Immature natural killer cell (primary cell): ENCODE measurements around the gene MACROD2. TPM values are rescaled to one million over a fixed set of nuclear protein-coding genes. Genes with fewer than 3 reads are reported as not detected.
"Not testable (repeated sequence)": the region's sequence is repeated elsewhere in the genome, so short reads cannot be mapped to it uniquely, and the experiment has no call there.

Source experiments
- DNase-seq, 3 donors: peaks; one replicate each; pipeline ENCODE4 v3.0.0; 2022; ENCODE audit warnings: mixed read lengths in 1 of 3
- H3K27ac Mint-ChIP-seq, 6 donors: one replicate each; pipeline ENCODE4 v1.8.0; 2020; ENCODE audit warnings: mixed read lengths in 6 of 6, mild to moderate bottlenecking in 5 of 6, inconsistent platforms in 4 of 6, moderate library complexity in 3 of 6
- H3K27me3 Mint-ChIP-seq, 3 donors: one replicate each; pipeline ENCODE4 v1.8.0; 2020 to 2021; ENCODE audit warnings: low read depth in 3 of 3, mild to moderate bottlenecking in 3 of 3, mixed read lengths in 3 of 3, moderate library complexity in 3 of 3, inconsistent platforms in 1 of 3
- H3K36me3 Mint-ChIP-seq, 3 donors: one replicate each; pipeline ENCODE4 v1.8.0; 2020; ENCODE audit warnings: mixed read lengths in 3 of 3, inconsistent platforms in 2 of 3, mild to moderate bottlenecking in 2 of 3
- H3K4me1 Mint-ChIP-seq, 2 donors: one replicate each; pipeline ENCODE4 v1.8.0; 2020; ENCODE audit warnings: inconsistent platforms in 2 of 2, mild to moderate bottlenecking in 2 of 2, mixed read lengths in 2 of 2, moderate library complexity in 1 of 2
- H3K4me3 Mint-ChIP-seq, 5 donors: one replicate each; pipeline ENCODE4 v1.8.0; 2020; ENCODE audit warnings: mild to moderate bottlenecking in 5 of 5, mixed read lengths in 5 of 5, inconsistent platforms in 3 of 5, moderate library complexity in 3 of 5
- H3K9me3 Mint-ChIP-seq, 6 donors: one replicate each; pipeline ENCODE4 v1.8.0; 2020; ENCODE audit warnings: mild to moderate bottlenecking in 6 of 6, mixed read lengths in 6 of 6, inconsistent platforms in 4 of 6, moderate library complexity in 3 of 6
- polyA plus RNA-seq, 3 donors: library from polyadenylated mRNA; unstranded; fragments of 300-500 nt; fragmentation: Illumina TruSeq; gene quantifications; one replicate each; pipeline ENCODE4 v1.2.3, GENCODE V29; 2021

Gene MACROD2
- polyA plus RNA-seq, 3 donors from 2014 or later = not detected

GRCh38 chr20:15179781-15180180 is 1184.5 kb downstream of the MACROD2 start:
- Mint-ChIP-seq H3K4me1 (no peaks in the 10 kb centered on the region), H3K36me3 (no peaks in the 10 kb centered on the region), H3K9me3 (peaks cover 3 to 49% (median 12%) of the 10 kb centered on the region in 6 donors), H3K4me3 (no peak overlapping the region), H3K27ac (no peak overlapping the region), H3K27me3 (peaks cover 0 to 4% (median 0%) of the 10 kb centered on the region in 3 donors)
- no peak for DNase-seq

- no peaks in the 10 kb centered on the region for H3K4me1 Mint-ChIP-seq
- DNase-seq = no peak
- H3K4me3 Mint-ChIP-seq = no peak overlapping the region
- peaks cover 2 to 37% (median 6%) of the 10 kb centered on the region in 6 donors for H3K9me3 Mint-ChIP-seq
- no peaks in the 10 kb centered on the region for H3K36me3 Mint-ChIP-seq
- no peak overlapping the region for H3K27ac Mint-ChIP-seq
- H3K27me3 Mint-ChIP-seq = no peaks in the 10 kb centered on the region
Measured at GRCh38 chr20:15185322-15185721, 1190.0 kb downstream of the MACROD2 start.

GRCh38 chr20:15185913-15186312 is 1190.6 kb downstream of the MACROD2 start:
- H3K36me3 Mint-ChIP-seq = no peaks in the 10 kb centered on the region
- H3K27me3 Mint-ChIP-seq = no peaks in the 10 kb centered on the region
- H3K9me3 Mint-ChIP-seq = peaks cover 1 to 38% (median 7%) of the 10 kb centered on the region in 6 donors
- no peak for DNase-seq
- no peak overlapping the region for H3K4me3 Mint-ChIP-seq
- no peak overlapping the region for H3K27ac Mint-ChIP-seq
- H3K4me1 Mint-ChIP-seq = no peaks in the 10 kb centered on the region

- Mint-ChIP-seq H3K4me3 (no peak overlapping the region), H3K36me3 (no peaks in the 10 kb centered on the region), H3K9me3 (peaks cover 1 to 37% (median 8%) of the 10 kb centered on the region in 6 donors), H3K27ac (no peak overlapping the region), H3K4me1 (no peaks in the 10 kb centered on the region), H3K27me3 (no peaks in the 10 kb centered on the region)
- no peak for DNase-seq
Measured at GRCh38 chr20:15187612-15188011, 1192.3 kb downstream of the MACROD2 start.

- Mint-ChIP-seq H3K4me1 (no peaks in the 10 kb centered on the region), H3K27ac (no peak overlapping the region), H3K9me3 (peaks cover 1 to 40% (median 8%) of the 10 kb centered on the region in 6 donors), H3K36me3 (no peaks in the 10 kb centered on the region), H3K4me3 (no peak overlapping the region), H3K27me3 (no peaks in the 10 kb centered on the region)
- DNase-seq = no peak
Measured at GRCh38 chr20:15188415-15188814, 1193.1 kb downstream of the MACROD2 start.

- H3K4me3 Mint-ChIP-seq = no peak overlapping the region
- no peaks in the 10 kb centered on the region for H3K4me1 Mint-ChIP-seq
- no peak overlapping the region for H3K27ac Mint-ChIP-seq
- peaks cover 0 to 1% (median 0%) of the 10 kb centered on the region in 3 donors for H3K27me3 Mint-ChIP-seq
- no peaks in the 10 kb centered on the region for H3K36me3 Mint-ChIP-seq
- H3K9me3 Mint-ChIP-seq = peaks cover 1 to 36% (median 7%) of the 10 kb centered on the region in 6 donors
- DNase-seq = no peak
Measured at GRCh38 chr20:15191082-15191723, 1195.9 kb downstream of the MACROD2 start.

GRCh38 chr20:15195378-15195777 is 1200.1 kb downstream of the MACROD2 start:
- no peaks in the 10 kb centered on the region for H3K36me3 Mint-ChIP-seq
- H3K9me3 Mint-ChIP-seq = peaks cover 0 to 17% (median 3%) of the 10 kb centered on the region in 6 donors
- H3K4me3 Mint-ChIP-seq = no peak overlapping the region
- no peak for DNase-seq
- no peak overlapping the region for H3K27ac Mint-ChIP-seq
- peaks cover 0 to 1% (median 0%) of the 10 kb centered on the region in 3 donors for H3K27me3 Mint-ChIP-seq
- no peaks in the 10 kb centered on the region for H3K4me1 Mint-ChIP-seq

GRCh38 chr20:15196547-15197255 is 1201.4 kb downstream of the MACROD2 start:
- Mint-ChIP-seq H3K27ac (no peak overlapping the region), H3K4me3 (no peak overlapping the region), H3K9me3 (peaks cover 0 to 17% (median 1%) of the 10 kb centered on the region in 6 donors), H3K36me3 (no peaks in the 10 kb centered on the region), H3K4me1 (no peaks in the 10 kb centered on the region), H3K27me3 (peaks cover 0 to 1% (median 0%) of the 10 kb centered on the region in 3 donors)
- no peak for DNase-seq

- not testable (repeated sequence) for H3K27ac Mint-ChIP-seq
Measured at GRCh38 chr20:15198017-15198416, 1202.7 kb downstream of the MACROD2 start.

GRCh38 chr20:15199698-15200097 is 1204.4 kb downstream of the MACROD2 start:
- no peaks in the 10 kb centered on the region for H3K36me3 Mint-ChIP-seq
- peaks cover 0 to 23% (median 2%) of the 10 kb centered on the region in 6 donors for H3K9me3 Mint-ChIP-seq

More at GRCh38 chr20:15198017-15198416, 1202.7 kb downstream of the MACROD2 start:
- H3K4me3 Mint-ChIP-seq, H3K36me3 Mint-ChIP-seq, H3K27me3 Mint-ChIP-seq, H3K4me1 Mint-ChIP-seq, DNase-seq: not testable (repeated sequence)
- H3K9me3 Mint-ChIP-seq = peaks cover 0 to 19% (median 1%) of the 10 kb centered on the region in 6 donors

GRCh38 chr20:15200147-15200565 is 1204.8 kb downstream of the MACROD2 start:
- H3K9me3 Mint-ChIP-seq = peaks cover 0 to 27% (median 2%) of the 10 kb centered on the region in 6 donors
- DNase-seq = no peak
- peaks cover 0 to under 1% (median 0%) of the 10 kb centered on the region in 3 donors for H3K27me3 Mint-ChIP-seq

More at GRCh38 chr20:15199698-15200097, 1204.4 kb downstream of the MACROD2 start:
- Mint-ChIP-seq H3K4me1 (no peaks in the 10 kb centered on the region), H3K27me3 (peaks cover 0 to 1% (median 0%) of the 10 kb centered on the region in 3 donors), H3K27ac (no peak overlapping the region), H3K4me3 (no peak overlapping the region)
- DNase-seq = no peak

GRCh38 chr20:15201602-15202001 is 1206.3 kb downstream of the MACROD2 start:
- Mint-ChIP-seq H3K4me1 (no peaks in the 10 kb centered on the region), H3K4me3 (no peak overlapping the region)

More at GRCh38 chr20:15200147-15200565, 1204.8 kb downstream of the MACROD2 start:
- H3K27ac Mint-ChIP-seq = no peak overlapping the region
- no peaks in the 10 kb centered on the region for H3K36me3 Mint-ChIP-seq
- H3K4me1 Mint-ChIP-seq = no peaks in the 10 kb centered on the region
- H3K4me3 Mint-ChIP-seq = no peak overlapping the region

GRCh38 chr20:15204234-15204633 is 1208.9 kb downstream of the MACROD2 start:
- Mint-ChIP-seq H3K27me3 (no peaks in the 10 kb centered on the region), H3K9me3 (peaks cover 9 to 57% (median 17%) of the 10 kb centered on the region in 6 donors), H3K27ac (no peak overlapping the region), H3K4me3 (no peak overlapping the region), H3K4me1 (no peaks in the 10 kb centered on the region), H3K36me3 (no peaks in the 10 kb centered on the region)
- no peak for DNase-seq

More at GRCh38 chr20:15201602-15202001, 1206.3 kb downstream of the MACROD2 start:
- H3K36me3 Mint-ChIP-seq = no peaks in the 10 kb centered on the region
- H3K27ac Mint-ChIP-seq = no peak overlapping the region
- peaks cover 0 to 34% (median 4%) of the 10 kb centered on the region in 6 donors for H3K9me3 Mint-ChIP-seq
- DNase-seq = no peak
- H3K27me3 Mint-ChIP-seq = no peaks in the 10 kb centered on the region

GRCh38 chr20:15205028-15205427 is 1209.7 kb downstream of the MACROD2 start:
- H3K36me3 Mint-ChIP-seq = no peaks in the 10 kb centered on the region

More at GRCh38 chr20:15205028-15205427, 1209.7 kb downstream of the MACROD2 start:
- no peaks in the 10 kb centered on the region for H3K4me1 Mint-ChIP-seq
- H3K4me3 Mint-ChIP-seq = no peak overlapping the region
- DNase-seq = no peak
- peaks cover 10 to 64% (median 18%) of the 10 kb centered on the region in 6 donors for H3K9me3 Mint-ChIP-seq
- H3K27me3 Mint-ChIP-seq = no peaks in the 10 kb centered on the region
- H3K27ac Mint-ChIP-seq = no peak overlapping the region
